ENCODE measurements around the gene RASSF1.
"Not testable (repeated sequence)": the region's sequence is repeated elsewhere in the genome, so short reads cannot be mapped to it uniquely, and the experiment has no call there.

Gene RASSF1

GRCh38 chr3:50323614-50324199 is 16.9 kb downstream of the RASSF1 start:
- no peak for DNase-seq (ENCODE audit: low read depth, low spot score)

DNA sequence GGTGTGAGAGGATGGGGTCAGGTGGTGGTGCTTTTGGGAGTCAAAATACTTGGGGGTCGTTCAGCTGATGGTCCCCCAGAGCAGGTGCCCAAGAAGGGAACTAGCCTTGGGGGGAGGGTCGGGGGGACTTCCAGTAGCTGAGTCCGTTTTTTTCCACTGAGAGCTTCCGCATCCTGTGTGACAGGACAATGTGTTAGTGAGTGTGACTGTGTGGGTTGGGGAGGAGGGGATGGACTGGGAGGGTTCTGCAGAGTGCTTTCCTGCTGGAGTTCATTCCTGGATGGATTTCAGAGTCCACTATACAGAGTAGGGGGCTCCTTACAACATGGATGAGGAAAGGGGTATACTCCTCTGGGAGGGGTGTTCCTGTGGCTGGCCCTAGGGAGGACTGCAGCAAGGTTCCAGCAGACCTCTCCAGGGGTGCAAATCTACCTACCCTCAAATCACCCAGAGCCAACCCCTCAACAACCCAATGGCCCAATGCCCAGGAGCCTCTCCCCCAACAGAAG is 17.5 kb downstream of the RASSF1 start:
- DNase-seq (ENCODE audit: low read depth, low spot score): no peak

GRCh38 chr3:50322386-50323091 is 18.1 kb downstream of the RASSF1 start, which contains the start of gene HYAL2:
HYAL2 (minus strand) TSS chr3:50322745; CDS start chr3:50320489, 2,256 bp downstream.
- DNase-seq (ENCODE audit: low read depth, low spot score): no peak

GRCh38 chr3:50322115-50322385 is 18.6 kb downstream of the RASSF1 start:
- DNase-seq (ENCODE audit: low read depth, low spot score): no peak

- DNase-seq (ENCODE audit: low read depth, low spot score): no peak
Measured at GRCh38 chr3:50321336-50322114, 19.1 kb downstream of the RASSF1 start.

- no peak for DNase-seq (ENCODE audit: low read depth, low spot score)
Measured at GRCh38 chr3:50320853-50321335, 19.7 kb downstream of the RASSF1 start.

- DNase-seq (ENCODE audit: low read depth, low spot score): no peak
Measured at GRCh38 chr3:50319894-50320625, 20.6 kb downstream of the RASSF1 start.

- DNase-seq (ENCODE audit: low read depth, low spot score): no peak
Measured at GRCh38 chr3:50319181-50319893, 21.3 kb downstream of the RASSF1 start.

DNA sequence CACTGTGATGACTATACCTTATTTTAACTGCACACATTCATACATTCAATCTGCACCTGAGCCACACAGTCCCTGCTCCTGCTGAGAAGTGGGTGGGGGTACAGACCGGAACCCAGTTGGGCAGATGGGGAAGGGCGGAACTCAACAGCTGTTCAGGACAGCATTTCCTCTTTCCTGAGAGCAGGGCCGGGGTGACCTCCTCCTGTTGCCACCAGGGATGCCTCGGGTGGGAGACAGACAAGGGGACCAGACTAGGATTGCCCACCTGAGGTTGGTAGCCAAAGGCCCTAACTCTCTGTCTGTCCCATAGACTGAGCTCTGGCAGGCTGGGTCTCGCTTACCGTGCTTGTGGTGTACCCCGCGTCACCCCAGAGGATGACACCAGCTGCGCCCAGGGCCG is 22.0 kb downstream of the RASSF1 start:
- DNase-seq (ENCODE audit: low read depth, low spot score): no peak

DNA sequence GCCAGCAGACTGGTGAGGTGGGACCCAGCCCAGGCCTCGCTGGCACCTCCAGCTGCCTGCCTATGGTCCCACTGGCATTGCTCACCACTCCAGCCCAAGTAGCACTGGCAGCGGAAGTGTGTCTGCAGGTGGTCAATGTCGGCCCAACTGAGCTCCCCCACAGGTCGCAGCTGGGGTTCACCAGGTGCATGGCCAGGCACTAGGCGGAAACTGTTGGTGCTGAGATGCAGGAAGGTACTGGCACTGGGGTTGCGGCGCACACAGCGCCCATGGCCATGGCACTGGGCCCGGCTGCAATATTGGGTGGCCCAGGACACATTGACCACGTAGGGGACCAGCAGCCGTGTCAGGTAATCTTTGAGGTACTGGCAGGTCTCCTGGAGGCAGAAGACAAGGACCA is 22.5 kb downstream of the RASSF1 start:
- no peak for DNase-seq (ENCODE audit: low read depth, low spot score)

GRCh38 chr3:50317300-50317699 is 23.3 kb downstream of the RASSF1 start:
- DNase-seq (ENCODE audit: low read depth, low spot score): no peak

GRCh38 chr3:50316657-50317242 is 23.9 kb downstream of the RASSF1 start:
- DNase-seq (ENCODE audit: low read depth, low spot score): no peak

DNA sequence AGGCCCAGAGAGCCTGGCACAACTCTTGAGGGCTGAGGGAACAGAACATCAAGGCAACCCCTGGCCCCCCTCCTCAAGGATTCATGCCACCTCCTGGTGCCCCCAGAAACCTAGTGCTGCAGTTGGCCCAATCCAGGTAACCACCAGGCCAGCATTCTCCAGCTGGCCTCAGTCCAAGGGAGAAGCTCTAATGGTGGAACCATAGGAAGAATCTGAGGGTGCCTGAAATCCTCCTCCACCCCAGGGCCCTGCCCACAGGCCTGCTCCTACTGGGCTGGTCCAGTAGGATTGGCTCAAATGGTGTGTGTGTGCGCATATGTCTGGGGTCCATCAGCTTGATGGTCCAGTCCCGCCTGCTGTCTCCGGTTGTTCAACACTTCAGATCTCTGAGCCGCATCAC is 25.8 kb downstream of the RASSF1 start:
- no peak for DNase-seq (ENCODE audit: low read depth, low spot score)

- DNase-seq (ENCODE audit: low read depth, low spot score): no peak
Measured at GRCh38 chr3:50314342-50314741, 26.3 kb downstream of the RASSF1 start.

GRCh38 chr3:50312041-50312440 is 28.6 kb downstream of the RASSF1 start:
- DNase-seq (ENCODE audit: low read depth, low spot score): not testable (repeated sequence)

DNA sequence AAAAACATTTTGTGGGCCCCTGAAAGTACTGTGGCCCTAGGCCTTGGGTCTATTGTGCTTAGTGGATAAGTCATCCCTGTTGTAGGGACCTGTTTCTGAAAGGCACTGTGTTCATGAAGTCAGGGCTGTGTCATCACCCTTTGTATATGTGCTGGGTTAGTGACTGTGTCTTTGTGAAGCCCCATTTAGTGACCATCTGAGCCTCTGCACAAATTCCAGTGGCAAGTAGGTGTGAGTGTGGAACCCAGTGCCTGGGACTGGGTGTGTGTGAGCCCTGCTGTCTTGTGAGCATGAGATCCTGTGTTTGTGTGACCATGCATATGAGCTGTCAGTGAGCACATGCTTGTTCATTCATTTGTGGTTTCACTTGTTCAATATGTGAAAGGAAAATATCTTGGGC is 36.0 kb downstream of the RASSF1 start:
- DNase-seq (ENCODE audit: low read depth, low spot score): no peak

DNA sequence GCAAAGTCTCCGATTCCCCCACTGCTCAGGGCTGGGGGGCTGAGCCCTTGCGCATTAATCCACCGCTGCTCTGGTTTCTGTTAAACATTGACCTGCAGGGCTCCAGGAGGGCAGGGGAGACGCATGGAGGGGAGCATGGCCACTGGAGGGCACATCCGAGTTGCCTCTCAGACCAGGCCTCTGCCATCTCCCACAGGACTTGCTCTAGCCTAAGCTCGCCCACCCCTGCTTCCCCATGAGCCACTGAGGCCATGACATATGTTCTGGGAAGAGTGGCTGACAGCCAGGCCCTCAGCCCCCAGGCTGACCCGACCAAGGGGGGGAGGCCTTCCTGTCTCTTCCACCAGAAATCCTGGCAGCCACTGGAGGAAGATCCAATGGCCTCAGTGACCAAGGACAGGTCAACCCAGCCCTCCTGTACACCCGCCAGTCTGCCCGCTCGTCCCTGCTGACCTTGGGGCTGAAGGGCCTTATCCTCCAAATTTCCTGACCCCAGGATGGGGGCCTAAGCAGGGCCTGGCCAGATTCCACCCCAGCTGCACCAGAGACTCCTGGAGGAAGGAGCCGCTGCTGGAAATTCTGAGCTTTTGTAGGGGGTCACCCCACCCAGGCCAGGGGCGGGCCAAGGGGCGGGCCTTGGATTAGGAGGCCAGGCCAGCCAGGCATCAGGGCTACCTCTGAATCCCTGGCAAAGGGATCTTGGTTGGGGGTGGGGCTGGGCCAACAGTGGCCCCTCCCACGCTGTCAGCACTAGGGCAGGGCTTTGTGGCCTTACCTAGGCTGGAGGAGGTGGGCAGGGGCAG is 37.4 kb downstream of the RASSF1 start, which contains the start of gene HYAL1:
Gene HYAL1, minus strand, starts transcription at position 562 of the 803 bp plus-strand sequence. CDS start 618 bp downstream, outside the sequence.
- no peak for DNase-seq (ENCODE audit: low read depth, low spot score)

- no peak for DNase-seq (ENCODE audit: low read depth, low spot score)
Measured at GRCh38 chr3:50302095-50303012, 38.3 kb downstream of the RASSF1 start.

Data from iPS DF 19.7 (cell line).